GM20000 (cell line): ENCODE measurements around the gene SLC1A5.
"Not testable (repeated sequence)": the region's sequence is repeated elsewhere in the genome, so short reads cannot be mapped to it uniquely, and the experiment has no call there.

ENCODE experiments used
- DNase-seq: peaks from one replicate; pipeline ENCODE4 v3.0.0; 2012; ENCODE audit warnings: low spot score
- TF ChIP-seq, protein P1 (sequence below): IDR thresholded peaks from 2 replicates; pipeline ENCODE4 v1.5.1; 2012; ENCODE audit warnings: mild to moderate bottlenecking, control low read depth; ENCODE audit errors: extremely low read depth, missing control alignments

Gene SLC1A5

DNA sequence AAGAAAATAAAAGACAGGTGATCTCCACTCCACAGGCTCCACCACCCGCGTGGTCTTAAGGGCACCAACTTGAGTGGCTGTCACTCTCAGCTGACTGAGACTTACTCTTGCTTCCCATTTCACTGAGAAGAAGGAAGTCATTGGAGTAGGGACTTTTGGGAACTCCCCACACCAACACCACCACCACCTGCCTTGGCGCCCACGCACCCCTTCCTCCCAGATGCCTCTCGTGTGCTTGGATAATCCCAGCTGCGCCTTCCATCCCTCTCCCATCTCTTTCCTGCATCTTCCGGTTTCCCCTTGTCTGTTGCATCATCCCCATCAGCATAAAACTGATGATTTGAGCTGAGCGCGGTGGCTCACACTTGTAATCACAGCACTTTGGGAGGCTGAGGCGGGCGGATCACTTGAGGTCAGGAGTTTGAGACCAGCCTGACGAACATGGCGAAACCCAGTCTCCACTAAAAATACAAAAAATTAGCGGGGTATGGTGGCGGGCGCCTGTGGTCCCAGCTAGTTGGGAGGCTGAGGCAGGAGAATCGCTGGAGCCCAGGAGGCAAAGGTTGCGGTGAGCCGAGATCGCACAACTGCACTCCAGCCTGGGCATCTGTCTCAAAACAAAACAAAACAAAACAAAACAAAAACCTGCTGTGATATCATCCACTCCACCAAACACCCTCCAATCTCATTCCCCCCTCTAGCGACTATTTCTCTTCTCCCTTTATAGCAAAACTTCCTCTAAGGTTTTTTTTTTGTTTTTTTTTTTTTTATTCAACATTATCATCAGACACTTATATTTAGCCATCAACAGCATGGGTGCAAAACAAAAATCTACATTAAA lies 36.7 kb upstream of the SLC1A5 start:
- TF ChIP-seq, protein P1, sequence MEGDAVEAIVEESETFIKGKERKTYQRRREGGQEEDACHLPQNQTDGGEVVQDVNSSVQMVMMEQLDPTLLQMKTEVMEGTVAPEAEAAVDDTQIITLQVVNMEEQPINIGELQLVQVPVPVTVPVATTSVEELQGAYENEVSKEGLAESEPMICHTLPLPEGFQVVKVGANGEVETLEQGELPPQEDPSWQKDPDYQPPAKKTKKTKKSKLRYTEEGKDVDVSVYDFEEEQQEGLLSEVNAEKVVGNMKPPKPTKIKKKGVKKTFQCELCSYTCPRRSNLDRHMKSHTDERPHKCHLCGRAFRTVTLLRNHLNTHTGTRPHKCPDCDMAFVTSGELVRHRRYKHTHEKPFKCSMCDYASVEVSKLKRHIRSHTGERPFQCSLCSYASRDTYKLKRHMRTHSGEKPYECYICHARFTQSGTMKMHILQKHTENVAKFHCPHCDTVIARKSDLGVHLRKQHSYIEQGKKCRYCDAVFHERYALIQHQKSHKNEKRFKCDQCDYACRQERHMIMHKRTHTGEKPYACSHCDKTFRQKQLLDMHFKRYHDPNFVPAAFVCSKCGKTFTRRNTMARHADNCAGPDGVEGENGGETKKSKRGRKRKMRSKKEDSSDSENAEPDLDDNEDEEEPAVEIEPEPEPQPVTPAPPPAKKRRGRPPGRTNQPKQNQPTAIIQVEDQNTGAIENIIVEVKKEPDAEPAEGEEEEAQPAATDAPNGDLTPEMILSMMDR, result no peak
- DNase-seq, result peak; percentile 60

DNA sequence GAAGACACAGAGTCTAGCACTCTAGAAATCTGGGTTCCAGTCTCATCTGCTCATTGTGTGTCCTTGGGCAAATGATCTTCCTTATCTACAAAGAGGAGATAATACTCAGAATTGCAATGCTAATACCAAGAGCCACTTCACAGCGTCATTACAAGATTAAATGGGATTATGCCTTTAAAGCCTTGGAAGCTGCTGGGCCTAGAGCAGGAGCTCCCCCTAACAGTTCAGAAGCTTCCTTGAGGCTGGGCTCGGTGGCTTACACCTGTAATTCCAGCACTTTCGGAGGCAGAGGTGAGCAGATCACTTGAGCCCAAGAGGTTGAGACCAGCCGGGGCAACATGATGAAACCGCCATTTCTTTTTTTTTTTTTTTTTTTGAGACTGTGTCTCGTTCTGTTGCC lies 34.7 kb upstream of the SLC1A5 start:
- no peak for DNase-seq
- TF ChIP-seq, protein P1, result no peak

GRCh38 chr19:46822410-46822787 lies 34.0 kb upstream of the SLC1A5 start:
- not testable (repeated sequence) for DNase-seq

- TF ChIP-seq, protein P1, result no peak
- peak; percentile 52 for DNase-seq
Observed at GRCh38 chr19:46821512-46822409, 33.4 kb upstream of the SLC1A5 start.

DNA sequence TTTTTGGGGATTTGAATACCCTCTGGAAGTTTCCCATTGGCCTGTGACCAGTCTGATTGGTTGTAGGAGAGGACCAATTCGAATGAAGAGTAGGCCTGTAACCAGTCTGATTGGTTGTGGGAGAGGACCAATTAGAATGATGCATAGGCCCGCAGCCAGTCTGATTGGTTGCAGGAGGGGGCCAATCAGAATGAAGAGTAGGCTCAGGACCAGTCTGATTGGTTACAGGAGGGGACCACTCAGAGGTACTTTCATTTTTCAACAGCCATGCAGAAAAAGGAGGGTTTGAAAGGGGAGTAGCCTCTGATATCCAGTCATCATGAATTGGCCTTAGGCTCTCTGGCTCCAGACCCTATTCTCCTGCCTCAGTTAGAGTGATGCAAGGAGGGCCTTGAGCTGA lies 30.4 kb upstream of the SLC1A5 start:
- TF ChIP-seq, protein P1, result no peak
- no peak for DNase-seq

DNA sequence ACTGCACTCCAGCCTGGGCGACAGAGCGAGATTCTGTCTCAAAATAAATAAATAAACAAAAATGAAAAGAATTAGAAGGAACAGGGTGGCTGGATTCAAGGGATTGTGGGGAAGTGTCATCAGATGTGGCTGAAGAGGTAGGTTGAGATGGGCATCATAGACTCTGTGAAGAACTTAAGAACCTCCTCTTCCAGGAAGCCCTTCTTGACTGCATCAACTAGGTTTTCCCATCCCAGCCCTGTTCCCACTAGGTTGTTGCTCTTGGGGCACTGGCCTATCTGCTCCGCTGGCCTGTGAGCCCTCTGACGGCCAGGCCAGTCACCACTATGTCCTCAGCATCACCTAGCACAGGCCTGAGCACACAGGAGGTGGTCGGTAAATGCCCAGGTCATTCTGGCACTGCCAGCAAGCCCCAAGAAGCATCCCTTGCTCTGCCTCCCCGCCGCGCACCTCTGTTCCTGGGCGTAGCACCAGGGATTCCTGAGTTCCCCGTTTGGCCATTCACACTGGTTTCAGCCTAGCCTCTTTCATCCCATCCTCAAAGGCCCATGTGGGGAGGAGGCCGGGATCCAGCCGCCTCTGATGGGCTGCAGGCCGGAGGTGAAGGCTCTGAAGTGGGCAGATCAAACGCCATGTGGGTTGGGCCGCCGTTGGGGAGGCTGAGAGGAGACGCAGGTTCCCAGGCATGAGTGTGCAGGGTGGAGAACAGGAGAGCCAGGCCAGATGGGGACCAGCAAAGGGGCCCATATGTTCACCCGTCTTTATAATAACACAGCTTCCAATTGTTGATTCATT lies 27.6 kb upstream of the SLC1A5 start:
- TF ChIP-seq, protein P1, result no peak
- DNase-seq, result no peak

- TF ChIP-seq, protein P1, result no peak
- DNase-seq, result no peak
Observed at GRCh38 chr19:46813839-46814358, 25.5 kb upstream of the SLC1A5 start.
